T47D (cell line): ENCODE data around the gene SPSB2.

Experiments used
- DNase-seq, 2 experiments: peaks; one replicate each; pipeline versions ENCODE4 v3.0.0 to v3.0.0-alpha.2; 2011 to 2012; ENCODE audit warnings: low read depth in 1 of 2, low spot score in 1 of 2
- JUND ChIP-seq: IDR thresholded peaks from 2 replicates; pipeline ENCODE4 v1.6.1; 2012; ENCODE audit warnings: low read depth
- in situ Hi-C: cut with HindIII; loops from 2 replicates; pipeline ENCODE4 v1.10.0; 2016; ENCODE audit warnings: low sequenced_read_pairs, low pct_unique_long_range_greater_than_20kb

Gene SPSB2

GRCh38 chr12:6849976-6850560, 23.0 kb downstream of the SPSB2 start:
- in situ Hi-C loops = no loop called here
- TF ChIP-seq JUND = no peak
- no peak for DNase-seq

- no peak for DNase-seq
- no peak for TF ChIP-seq JUND
- in situ Hi-C loops = no loop called here
Observed at GRCh38 chr12:6849427-6849826, 23.7 kb downstream of the SPSB2 start.

- in situ Hi-C loops = no loop called here
- TF ChIP-seq JUND = no peak
- DNase-seq = no peak
Observed at GRCh38 chr12:6847676-6848075, 25.4 kb downstream of the SPSB2 start.

GRCh38 chr12:6846316-6846869, 26.7 kb downstream of the SPSB2 start:
- TF ChIP-seq JUND = no peak
- in situ Hi-C loops = no loop called here

GRCh38 chr12:6845395-6845794, 27.7 kb downstream of the SPSB2 start:
- in situ Hi-C loops = no loop called here
- TF ChIP-seq JUND = no peak
- DNase-seq = no peak

More at GRCh38 chr12:6846316-6846869, 26.7 kb downstream of the SPSB2 start:
- DNase-seq = no peak

- no peak for DNase-seq
- in situ Hi-C loops = no loop called here
Observed at GRCh38 chr12:6843118-6843902, 29.8 kb downstream of the SPSB2 start.

GRCh38 chr12:6842075-6842474, 31.0 kb downstream of the SPSB2 start:
- no peak for DNase-seq
- TF ChIP-seq JUND = no peak
- in situ Hi-C loops = no loop called here

More at GRCh38 chr12:6843118-6843902, 29.8 kb downstream of the SPSB2 start:
- no peak for TF ChIP-seq JUND

- in situ Hi-C loops = no loop called here
- TF ChIP-seq JUND = no peak
- no peak for DNase-seq
Observed at GRCh38 chr12:6840761-6841515, 32.2 kb downstream of the SPSB2 start, which contains the start of gene GNB3. TSS of gene GNB3 (plus strand) at chr12:6840925. CDS start at chr12:6841288, 363 bp downstream.

GRCh38 chr12:6840330-6840729, 32.8 kb downstream of the SPSB2 start:
- no peak for TF ChIP-seq JUND

GRCh38 chr12:6839482-6840201, 33.5 kb downstream of the SPSB2 start:
- in situ Hi-C loops = no loop called here
- DNase-seq = no peak
- TF ChIP-seq JUND = no peak

More at GRCh38 chr12:6840330-6840729, 32.8 kb downstream of the SPSB2 start:
- DNase-seq = no peak
- in situ Hi-C loops = no loop called here

- no peak for TF ChIP-seq JUND
- DNase-seq = no peak
- in situ Hi-C loops = no loop called here
Observed at GRCh38 chr12:6838854-6839253, 34.2 kb downstream of the SPSB2 start.
